RWPE1 (cell line): ENCODE data around the gene MOK.

ENCODE experiments used
- CTCF ChIA-PET: fragments of 350-600 bp; sonication (Branson Sonifier 250); formaldehyde crosslinking; extraction: SDS; loops from one replicate; lab custom pipeline; 2021; lab: Yijun Ruan, JAX
- POLR2A ChIA-PET: fragments of 400-600 bp; formaldehyde crosslinking; extraction: SDS; loops from one replicate; lab custom pipeline; 2020; ENCODE audit warnings: antibody characterized with exemption; ENCODE audit not compliant: low non-redundant PET; lab: Yijun Ruan, JAX
- DNase-seq: peaks from one replicate; pipeline ENCODE4 v3.0.0; 2012; ENCODE audit warnings: low spot score
- H3K27ac ChIP-seq: fragments of 450-650 bp; 2 replicates; pipeline ENCODE4 v1.5.1; 2017
- TF ChIP-seq, protein P1 (sequence below): fragments of 450-650 bp; conservative IDR thresholded peaks from 2 replicates; pipeline ENCODE4 v1.5.1; 2017; ENCODE audit warnings: low read depth, mild to moderate bottlenecking

MOK gene

DNA sequence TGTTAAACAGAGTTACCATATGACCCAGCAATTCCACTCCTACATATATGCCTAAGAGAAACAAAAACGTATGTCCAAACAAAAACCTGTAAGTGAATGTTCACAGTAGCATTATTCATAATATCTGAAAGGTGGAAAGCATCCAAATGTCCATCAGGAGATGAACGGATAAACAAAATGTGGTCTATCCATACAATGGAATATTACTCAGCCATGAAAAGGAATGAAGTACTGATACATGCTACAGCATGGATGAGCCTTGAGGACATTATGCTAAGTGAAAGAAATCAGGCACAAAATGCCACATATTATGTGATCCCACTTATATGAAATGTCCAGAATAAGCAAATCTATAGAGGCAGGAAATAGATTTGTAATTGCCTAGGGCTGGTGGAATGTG lies 16.8 kb downstream of the MOK start:
- no peak for DNase-seq
- POLR2A ChIA-PET = no interaction called here
- TF ChIP-seq, protein P1, sequence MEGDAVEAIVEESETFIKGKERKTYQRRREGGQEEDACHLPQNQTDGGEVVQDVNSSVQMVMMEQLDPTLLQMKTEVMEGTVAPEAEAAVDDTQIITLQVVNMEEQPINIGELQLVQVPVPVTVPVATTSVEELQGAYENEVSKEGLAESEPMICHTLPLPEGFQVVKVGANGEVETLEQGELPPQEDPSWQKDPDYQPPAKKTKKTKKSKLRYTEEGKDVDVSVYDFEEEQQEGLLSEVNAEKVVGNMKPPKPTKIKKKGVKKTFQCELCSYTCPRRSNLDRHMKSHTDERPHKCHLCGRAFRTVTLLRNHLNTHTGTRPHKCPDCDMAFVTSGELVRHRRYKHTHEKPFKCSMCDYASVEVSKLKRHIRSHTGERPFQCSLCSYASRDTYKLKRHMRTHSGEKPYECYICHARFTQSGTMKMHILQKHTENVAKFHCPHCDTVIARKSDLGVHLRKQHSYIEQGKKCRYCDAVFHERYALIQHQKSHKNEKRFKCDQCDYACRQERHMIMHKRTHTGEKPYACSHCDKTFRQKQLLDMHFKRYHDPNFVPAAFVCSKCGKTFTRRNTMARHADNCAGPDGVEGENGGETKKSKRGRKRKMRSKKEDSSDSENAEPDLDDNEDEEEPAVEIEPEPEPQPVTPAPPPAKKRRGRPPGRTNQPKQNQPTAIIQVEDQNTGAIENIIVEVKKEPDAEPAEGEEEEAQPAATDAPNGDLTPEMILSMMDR = no peak
- no peak overlapping the region for H3K27ac ChIP-seq
- CTCF ChIA-PET = no interaction called here

DNA sequence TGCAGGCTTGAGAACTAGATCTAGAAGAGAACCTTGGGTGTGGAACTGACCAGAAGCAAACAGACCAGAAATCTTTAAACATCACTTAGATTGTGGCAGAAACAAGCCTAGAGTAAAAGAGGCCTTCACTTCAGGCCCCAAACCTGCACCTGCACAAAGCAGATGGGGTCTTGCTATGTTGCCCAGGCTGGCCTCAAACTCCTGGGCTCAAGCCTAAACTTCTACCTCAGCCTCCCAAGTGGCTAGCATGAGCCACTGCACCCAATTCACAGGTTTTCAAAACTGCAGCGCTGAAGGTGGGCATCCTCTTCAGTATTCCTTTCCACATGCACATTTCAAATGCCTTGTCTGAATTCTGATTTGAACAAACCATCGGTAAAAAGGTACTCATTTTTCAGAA lies 19.9 kb downstream of the MOK start:
- peak overlapping the region; percentile 43 for H3K27ac ChIP-seq
- no peak for DNase-seq
- TF ChIP-seq, protein P1 = no peak
- ChIA-PET CTCF (no interaction called here), POLR2A (no interaction called here)

DNA sequence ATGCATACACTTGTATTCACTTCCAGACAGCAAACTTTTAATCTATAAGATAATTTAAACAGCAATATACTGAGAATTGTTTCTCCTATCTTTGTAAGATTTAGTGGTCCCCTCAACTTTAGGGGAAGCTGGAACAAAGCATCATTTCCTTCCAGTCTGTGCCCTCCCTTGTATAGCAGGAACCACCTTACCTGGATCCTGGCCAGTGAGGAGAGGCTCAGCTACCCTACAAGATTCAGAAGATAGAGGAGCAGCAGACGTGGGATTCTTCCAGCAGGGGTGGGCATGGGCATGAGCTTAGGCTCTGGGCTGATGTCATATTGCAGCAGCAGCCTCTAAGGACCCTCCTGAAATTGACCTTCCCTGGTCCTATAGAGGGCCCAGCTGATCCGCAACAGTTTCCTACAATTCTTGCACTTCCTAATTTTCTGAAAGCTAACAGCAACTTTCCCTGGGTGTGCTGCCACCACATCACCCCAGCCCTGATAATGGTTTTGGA lies 21.3 kb downstream of the MOK start:
- ChIA-PET CTCF (interaction anchor here (0.7 to 0.8 kb wide), 2 partner anchors 53 to 972 kb away, joined by 3 read pairs; no protein-coding TSS in a partner anchor), POLR2A (no interaction called here)
- TF ChIP-seq, protein P1 = no peak
- no peak for DNase-seq
- peak overlapping the region; percentile 53 for H3K27ac ChIP-seq

DNA sequence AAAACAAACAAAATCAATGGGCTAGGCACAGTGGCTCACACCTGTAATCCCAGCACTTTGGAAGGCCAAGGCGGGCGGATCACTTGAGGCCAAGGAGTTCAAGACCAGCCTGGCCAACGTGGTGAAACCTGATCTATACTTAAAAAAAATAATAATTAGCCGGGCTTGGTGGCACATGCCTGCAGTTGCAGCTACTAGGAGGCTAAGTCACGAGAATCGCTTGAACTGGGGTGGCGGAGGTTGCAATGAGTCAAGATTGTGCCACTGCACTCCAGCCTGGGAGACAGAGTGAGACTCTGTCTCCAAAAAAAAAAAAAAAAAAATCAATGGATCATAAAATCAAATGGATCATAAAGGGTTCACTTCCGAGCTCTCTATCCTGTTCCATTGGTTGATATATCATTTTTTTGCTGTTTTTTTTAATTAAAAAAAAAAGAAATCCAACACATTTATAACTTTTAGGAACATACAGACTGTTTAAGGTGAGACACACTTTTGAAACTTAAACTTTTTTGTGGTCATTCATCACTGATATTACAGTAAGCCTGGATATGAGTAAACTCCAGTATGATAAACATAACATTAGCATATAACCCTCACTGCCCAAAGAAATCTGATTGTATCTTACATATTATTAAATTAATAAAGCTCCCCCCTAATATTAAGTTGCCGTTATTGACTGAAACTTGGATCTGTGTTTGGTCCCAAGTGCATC lies 22.1 kb downstream of the MOK start:
- POLR2A ChIA-PET = no interaction called here
- no peak for DNase-seq
- TF ChIP-seq, protein P1 = no peak
- CTCF ChIA-PET = interaction anchor here (0.7 kb wide), 1 partner anchor 35 kb away, joined by 8 read pairs; no protein-coding TSS in a partner anchor
- peak overlapping the region; percentile 66 for H3K27ac ChIP-seq

DNA sequence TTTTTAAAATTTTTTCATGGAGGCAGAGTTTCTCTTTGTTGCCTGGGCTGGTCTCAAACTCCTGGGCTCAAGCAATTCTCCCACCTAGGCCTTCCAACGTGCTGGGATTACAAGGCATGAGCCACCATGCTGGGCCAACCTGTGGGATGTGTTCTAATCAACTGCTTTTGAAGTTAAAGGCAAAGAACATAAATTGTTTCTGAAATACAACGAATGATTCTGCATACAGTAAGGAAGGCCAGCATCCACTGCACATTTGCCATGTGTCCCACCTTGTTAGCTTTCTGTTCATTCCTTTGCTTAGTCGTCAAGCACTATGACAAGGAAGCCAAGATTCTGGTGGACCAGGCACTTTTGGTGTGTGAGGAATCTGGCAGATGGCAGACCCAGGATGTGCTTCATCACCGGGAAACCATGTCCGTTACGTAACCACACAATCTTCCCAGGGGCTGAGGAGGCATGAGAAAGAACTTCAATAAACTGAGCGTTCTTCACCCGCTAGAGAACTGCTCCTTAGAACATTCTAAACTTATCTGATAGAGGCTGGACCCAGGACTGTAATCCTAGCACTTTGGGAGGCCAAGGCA lies 24.5 kb downstream of the MOK start:
- TF ChIP-seq, protein P1 = no peak
- ChIA-PET POLR2A (no interaction called here), CTCF (no interaction called here)
- H3K27ac ChIP-seq = peak overlapping the region; percentile 97
- DNase-seq = peak; percentile 89

DNA sequence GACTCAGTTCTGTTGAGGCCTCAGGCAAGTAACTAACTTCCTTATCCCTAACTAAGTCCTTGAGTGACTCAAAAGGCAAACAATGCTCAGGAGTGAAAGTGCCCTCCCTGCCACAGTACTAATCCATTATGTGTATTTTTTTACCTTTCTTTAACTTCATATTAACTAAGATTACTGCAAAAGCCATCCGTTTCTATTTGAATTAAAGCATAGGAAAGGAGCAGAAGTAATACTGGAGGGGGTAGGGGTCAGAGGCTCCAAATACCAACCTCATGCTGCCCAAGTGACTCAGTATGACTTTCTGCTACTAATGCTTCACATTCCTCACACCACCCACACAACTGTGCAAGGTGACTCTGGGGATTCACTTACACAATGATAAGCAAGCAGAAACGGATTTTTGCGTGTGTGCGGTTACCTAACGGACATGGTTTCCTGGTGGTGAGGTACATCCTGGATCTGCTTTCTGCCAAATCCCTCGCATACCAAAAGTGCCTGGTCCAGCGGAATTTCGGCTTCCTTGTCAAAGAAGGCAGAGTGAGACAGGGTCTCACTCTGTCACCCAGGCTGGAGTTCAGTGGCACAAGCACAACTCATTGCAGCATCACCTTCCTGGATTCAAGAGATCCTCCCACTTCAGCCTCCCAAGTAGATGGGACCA lies 25.1 kb downstream of the MOK start:
- ChIA-PET CTCF (no interaction called here), POLR2A (no interaction called here)
- peak; percentile 98 for DNase-seq
- TF ChIP-seq, protein P1 = no peak
- H3K27ac ChIP-seq = peak overlapping the region; percentile 97
